Brain microvascular endothelial cell (primary cell): Measurements from ENCODE around the gene KRTAP5-5.
"Not testable (repeated sequence)": the region's sequence is repeated elsewhere in the genome, so short reads cannot be mapped to it uniquely, and the experiment has no call there.

Source experiments
- DNase-seq: peaks from one replicate; pipeline ENCODE4 v3.0.0-alpha.2; 2020
- H3K27ac ChIP-seq: fragments of 250-450 bp; sonication (Bioruptor Pico); 2 replicates; pipeline ENCODE4 v1.5.1; 2020; ENCODE audit warnings: mild to moderate bottlenecking, moderate library complexity
- H3K27me3 ChIP-seq: fragments of 250-450 bp; sonication (Bioruptor Pico); replicated peaks from 2 replicates; pipeline ENCODE4 v1.5.1; 2020; ENCODE audit warnings: mild to moderate bottlenecking
- H3K36me3 ChIP-seq: fragments of 250-450 bp; sonication (Bioruptor Pico); replicated peaks from 2 replicates; pipeline ENCODE4 v1.5.1; 2020; ENCODE audit warnings: mild to moderate bottlenecking
- H3K4me3 ChIP-seq: 2 replicates; pipeline ENCODE4 v1.5.1; 2011; ENCODE audit warnings: low read depth, mild to moderate bottlenecking, control low read depth, low read length, moderate library complexity
- CTCF ChIP-seq: IDR thresholded peaks from 2 replicates; pipeline ENCODE4 v1.5.1; 2011; ENCODE audit warnings: low read depth, mild to moderate bottlenecking, moderate library complexity, low read length, control low read depth, inconsistent platforms; ENCODE audit errors: missing control alignments
- in situ Hi-C: cut with HindIII; loops from 2 replicates; pipeline ENCODE4 v1.10.0; 2017; ENCODE audit warnings: low sequenced_read_pairs, low pct_ligation_motif_present

KRTAP5-5 gene

GRCh38 chr11:1629326-1630185 lies at the start of gene KRTAP5-5:
Gene KRTAP5-5, plus strand, starts transcription at chr11:1629775. Its CDS starts 66 bp downstream, at chr11:1629841.
- H3K27me3 ChIP-seq, result peaks cover 28% of the 10 kb centered on the region

GRCh38 chr11:1581976-1582375 lies 47.6 kb upstream of the KRTAP5-5 start:
- no peak for DNase-seq
- no peak for TF ChIP-seq CTCF
- Histone ChIP-seq H3K27ac (no peak overlapping the region), H3K36me3 (no peaks in the 10 kb centered on the region), H3K27me3 (no peaks in the 10 kb centered on the region), H3K4me3 (no peak overlapping the region)
- in situ Hi-C loops, result no loop called here

More at GRCh38 chr11:1629326-1630185, at the start of gene KRTAP5-5:
- H3K4me3 ChIP-seq, result no peak within 1 kb of the TSS
- no peaks in the 10 kb centered on the region for H3K36me3 ChIP-seq
- no peak for DNase-seq
- no peak for TF ChIP-seq CTCF
- in situ Hi-C loops, result no loop called here
- H3K27ac ChIP-seq, result no peak within 1 kb of the TSS

GRCh38 chr11:1582909-1583308 lies 46.7 kb upstream of the KRTAP5-5 start:
- in situ Hi-C loops, H3K27me3 ChIP-seq: not testable (repeated sequence)

GRCh38 chr11:1584661-1585370 lies 44.8 kb upstream of the KRTAP5-5 start, which contains the start of gene KRTAP5-1:
Gene KRTAP5-1, minus strand, starts transcription at chr11:1585283. Its CDS starts 34 bp downstream, at chr11:1585249.
- H3K36me3 ChIP-seq, DNase-seq, in situ Hi-C loops, H3K27ac ChIP-seq, H3K27me3 ChIP-seq, H3K4me3 ChIP-seq: not testable (repeated sequence)

More at GRCh38 chr11:1582909-1583308, 46.7 kb upstream of the KRTAP5-5 start:
- not testable (repeated sequence) for H3K27ac ChIP-seq, DNase-seq, H3K36me3 ChIP-seq, H3K4me3 ChIP-seq

- in situ Hi-C loops, result no loop called here
- no peak overlapping the region for H3K4me3 ChIP-seq
- no peak for DNase-seq
Observed at GRCh38 chr11:1586699-1587098, 42.9 kb upstream of the KRTAP5-5 start.

GRCh38 chr11:1589191-1589963 lies 40.2 kb upstream of the KRTAP5-5 start:
- H3K27ac ChIP-seq, H3K4me3 ChIP-seq, in situ Hi-C loops, H3K27me3 ChIP-seq, H3K36me3 ChIP-seq, DNase-seq: not testable (repeated sequence)

More at GRCh38 chr11:1586699-1587098, 42.9 kb upstream of the KRTAP5-5 start:
- no peak for TF ChIP-seq CTCF
- no peaks in the 10 kb centered on the region for H3K27me3 ChIP-seq
- no peaks in the 10 kb centered on the region for H3K36me3 ChIP-seq
- H3K27ac ChIP-seq, result no peak overlapping the region

- H3K36me3 ChIP-seq, result no peaks in the 10 kb centered on the region
Observed at GRCh38 chr11:1589996-1590395, 39.6 kb upstream of the KRTAP5-5 start.

More at GRCh38 chr11:1589996-1590395, 39.6 kb upstream of the KRTAP5-5 start:
- H3K27ac ChIP-seq, result no peak overlapping the region
- no peak for DNase-seq
- no peaks in the 10 kb centered on the region for H3K27me3 ChIP-seq
- no peak overlapping the region for H3K4me3 ChIP-seq
- in situ Hi-C loops, result no loop called here
- TF ChIP-seq CTCF, result no peak
